ENCODE results near the gene ANO10. TPM values are rescaled to one million over a fixed set of nuclear protein-coding genes. Genes with fewer than 3 reads are reported as not detected.
"Not testable (repeated sequence)": the region's sequence is repeated elsewhere in the genome, so short reads cannot be mapped to it uniquely, and the experiment has no call there.

Gene ANO10
- total and polyA plus RNA-seq, 7 donors, result 9.0 to 30.5 (median 16.8) TPM

- 76 to 82% methylated on average over 2 of the region's 2 CpGs for WGBS, 2 donors
- no peaks in the 10 kb centered on the region for H3K4me1 ChIP-seq
- no peak for TF ChIP-seq POLR2AphosphoS5 (IDR thresholded peaks at IDR 0.05)
- TF ChIP-seq, protein P1, sequence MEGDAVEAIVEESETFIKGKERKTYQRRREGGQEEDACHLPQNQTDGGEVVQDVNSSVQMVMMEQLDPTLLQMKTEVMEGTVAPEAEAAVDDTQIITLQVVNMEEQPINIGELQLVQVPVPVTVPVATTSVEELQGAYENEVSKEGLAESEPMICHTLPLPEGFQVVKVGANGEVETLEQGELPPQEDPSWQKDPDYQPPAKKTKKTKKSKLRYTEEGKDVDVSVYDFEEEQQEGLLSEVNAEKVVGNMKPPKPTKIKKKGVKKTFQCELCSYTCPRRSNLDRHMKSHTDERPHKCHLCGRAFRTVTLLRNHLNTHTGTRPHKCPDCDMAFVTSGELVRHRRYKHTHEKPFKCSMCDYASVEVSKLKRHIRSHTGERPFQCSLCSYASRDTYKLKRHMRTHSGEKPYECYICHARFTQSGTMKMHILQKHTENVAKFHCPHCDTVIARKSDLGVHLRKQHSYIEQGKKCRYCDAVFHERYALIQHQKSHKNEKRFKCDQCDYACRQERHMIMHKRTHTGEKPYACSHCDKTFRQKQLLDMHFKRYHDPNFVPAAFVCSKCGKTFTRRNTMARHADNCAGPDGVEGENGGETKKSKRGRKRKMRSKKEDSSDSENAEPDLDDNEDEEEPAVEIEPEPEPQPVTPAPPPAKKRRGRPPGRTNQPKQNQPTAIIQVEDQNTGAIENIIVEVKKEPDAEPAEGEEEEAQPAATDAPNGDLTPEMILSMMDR (IDR thresholded peaks at IDR 0.05), result no peak
- TF ChIP-seq POLR2A (IDR thresholded peaks at IDR 0.05), result no peak
- no peak for TF ChIP-seq EP300 (IDR thresholded peaks at IDR 0.05)
- no peaks in the 10 kb centered on the region for H3K27me3 ChIP-seq
- H3K27ac ChIP-seq, result no peak overlapping the region
- peaks cover 0 to 16% (median 0%) of the 10 kb centered on the region in 4 donors for H3K36me3 ChIP-seq
- DNase-seq, result no peak
- H3K9me3 ChIP-seq, result no peaks in the 10 kb centered on the region
- intact Hi-C loops (cut with DNase I), result no loop called here
- H3K4me3 ChIP-seq, result no peak overlapping the region
These were observed 15.5 kb downstream of the ANO10 start for GRCh38 chr3:43606284-43606683.

GRCh38 chr3:43599959-43600358, 21.9 kb downstream of the ANO10 start:
- H3K36me3 ChIP-seq, result peaks cover 0 to 11% (median 0%) of the 10 kb centered on the region in 4 donors
- H3K27ac ChIP-seq; H3K4me1 ChIP-seq; intact Hi-C loops (cut with DNase I); H3K4me3 ChIP-seq; DNase-seq; H3K27me3 ChIP-seq; H3K9me3 ChIP-seq: not testable (repeated sequence)
- 18 to 60% methylated on average over 2 of the region's 2 CpGs for WGBS, 2 donors

DNA sequence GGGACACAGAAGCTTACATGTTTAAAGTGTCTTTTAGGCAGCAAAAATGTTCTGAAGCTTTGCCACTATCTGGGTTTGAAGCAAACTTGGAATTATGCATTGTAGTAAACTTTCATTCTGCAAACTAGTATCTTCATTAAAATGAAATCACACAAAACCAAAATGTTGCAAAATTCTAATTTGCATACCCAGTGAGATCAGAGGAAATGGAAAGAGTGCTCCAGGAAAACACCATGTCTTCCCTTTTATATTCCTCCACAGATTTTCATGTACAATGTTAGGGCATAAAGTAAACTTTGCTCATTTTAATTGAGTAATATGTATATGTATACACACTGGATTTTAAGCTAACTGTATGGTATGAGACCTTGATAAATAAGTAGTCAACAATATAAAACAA, 23.9 kb downstream of the ANO10 start:
- intact Hi-C loops (cut with DNase I), result no loop called here
- DNase-seq, result no peak
- Histone ChIP-seq H3K4me1 (no peaks in the 10 kb centered on the region), H3K27me3 (no peaks in the 10 kb centered on the region), H3K36me3 (peaks cover 0 to 3% (median 0%) of the 10 kb centered on the region in 4 donors), H3K27ac (no peak overlapping the region), H3K9me3 (peaks cover 0 to 2% (median 0%) of the 10 kb centered on the region in 4 donors), H3K4me3 (no peak overlapping the region)
- TF ChIP-seq POLR2A (IDR thresholded peaks at IDR 0.05), result no peak
- TF ChIP-seq, protein P1 (IDR thresholded peaks at IDR 0.05), result no peak
- no peak for TF ChIP-seq EP300 (IDR thresholded peaks at IDR 0.05)
- no peak for TF ChIP-seq POLR2AphosphoS5 (IDR thresholded peaks at IDR 0.05)

GRCh38 chr3:43596178-43596577, 25.6 kb downstream of the ANO10 start:
- not testable (repeated sequence) for H3K36me3 ChIP-seq
- WGBS, 2 donors, result 97 to 100% methylated on average over 3 of the region's 3 CpGs

GRCh38 chr3:43595280-43595679, 26.5 kb downstream of the ANO10 start:
- H3K27me3 ChIP-seq; intact Hi-C loops (cut with DNase I); H3K4me1 ChIP-seq; H3K9me3 ChIP-seq; DNase-seq; H3K27ac ChIP-seq; H3K4me3 ChIP-seq: not testable (repeated sequence)
- WGBS, 2 donors, result 97% methylated on average over 3 of the region's 3 CpGs
- peaks cover 0 to 10% (median 2%) of the 10 kb centered on the region in 4 donors for H3K36me3 ChIP-seq

More at GRCh38 chr3:43596178-43596577, 25.6 kb downstream of the ANO10 start:
- H3K4me3 ChIP-seq; H3K27me3 ChIP-seq; H3K4me1 ChIP-seq; H3K9me3 ChIP-seq; H3K27ac ChIP-seq; DNase-seq; intact Hi-C loops (cut with DNase I): not testable (repeated sequence)

- H3K9me3 ChIP-seq; intact Hi-C loops (cut with DNase I); H3K4me3 ChIP-seq; H3K4me1 ChIP-seq; H3K27me3 ChIP-seq; H3K27ac ChIP-seq; DNase-seq: not testable (repeated sequence)
- H3K36me3 ChIP-seq, result peaks cover 0 to 10% (median 2%) of the 10 kb centered on the region in 4 donors
- WGBS, 2 donors, result 93 to 98% methylated on average over 4 of the region's 4 CpGs
These were observed 28.2 kb downstream of the ANO10 start for GRCh38 chr3:43593588-43593987.

DNA sequence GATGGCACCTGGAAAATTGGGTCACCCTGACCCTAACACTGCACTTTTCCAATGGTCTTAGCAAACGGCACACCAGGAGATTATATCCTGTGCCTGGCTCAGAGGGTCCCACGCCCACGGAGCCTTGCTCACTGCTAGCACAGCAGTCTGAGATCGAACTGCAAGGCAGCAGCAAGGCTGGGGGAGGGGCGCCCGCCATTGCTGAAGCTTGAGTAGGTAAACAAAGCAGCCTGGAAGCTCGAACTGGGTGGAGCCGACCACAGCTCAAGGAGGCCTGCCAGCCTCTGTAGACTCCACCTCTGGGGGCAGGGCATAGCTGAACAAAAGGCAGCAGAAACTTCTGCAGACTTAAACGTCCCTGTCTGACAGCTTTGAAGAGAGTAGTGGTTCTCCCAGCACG, 29.9 kb downstream of the ANO10 start:
- DNase-seq; intact Hi-C loops (cut with DNase I): not testable (repeated sequence)
- WGBS, 2 donors, result 91 to 93% methylated on average over 10 of the region's 10 CpGs

More for the DNA sequence above, 29.9 kb downstream of the ANO10 start:
- H3K27ac ChIP-seq, H3K4me3 ChIP-seq, H3K9me3 ChIP-seq, H3K27me3 ChIP-seq, H3K4me1 ChIP-seq: not testable (repeated sequence)
- peaks cover 0 to 10% (median 2%) of the 10 kb centered on the region in 4 donors for H3K36me3 ChIP-seq
